Frontal cortex (tissue), 4 donors: Measurements from ENCODE around the gene SYNDIG1. TPM values are rescaled to one million over a fixed set of nuclear protein-coding genes. Genes with fewer than 3 reads are reported as not detected.

Experiments
- DNase-seq, 2 donors: peaks; one replicate each; pipeline ENCODE4 v3.0.0; 2012; ENCODE audit warnings: low spot score in 2 of 2
- FAIRE-seq: peaks from 2 replicates; lab custom pipeline; 2012; peaks lifted over from hg19 to GRCh38; lab: Jason Lieb, UNC
- total RNA-seq: library from RNA; depleted of rRNA; stranded (reverse); fragments of >200 nt; gene quantifications from one replicate; pipeline ENCODE4 v1.2.3, GENCODE V29; 2014
- donor health status: control.
- donor health status: control.
- donor health status: control.

Gene SYNDIG1
- total RNA-seq, 1 donor from 2014 or later: 26.1 TPM

DNA sequence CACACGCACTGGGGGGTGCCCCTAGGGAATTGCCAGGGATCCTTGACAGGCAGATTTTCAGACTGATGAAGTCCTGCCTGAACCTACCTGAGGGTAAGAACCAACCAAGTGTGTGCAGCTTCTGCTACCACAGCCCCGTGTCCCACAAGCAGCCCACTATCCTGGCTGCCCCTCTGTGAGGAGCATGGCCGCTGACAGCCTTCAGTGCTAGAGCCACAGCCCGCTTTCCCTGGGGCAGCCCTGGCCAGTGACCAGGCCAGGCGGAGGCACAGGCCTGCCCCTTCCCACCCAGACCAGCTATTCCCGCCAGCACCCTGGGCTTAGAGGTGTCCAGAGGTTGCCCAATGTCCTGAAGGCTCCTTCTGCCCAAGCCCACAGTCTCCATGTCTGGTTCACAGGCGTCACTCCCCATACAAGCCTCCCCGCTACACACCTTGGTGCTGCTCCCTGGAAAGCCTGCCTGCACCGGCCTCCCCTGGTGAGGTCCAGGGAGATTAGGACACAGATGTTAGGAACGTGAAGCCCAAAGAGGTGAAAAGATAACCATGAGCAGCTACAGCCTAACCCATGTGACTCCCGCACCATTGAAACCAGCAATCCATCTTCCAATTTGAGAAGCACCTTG, 207.0 kb downstream of the SYNDIG1 start:
- DNase-seq (no peak), FAIRE-seq (no peak)

DNA sequence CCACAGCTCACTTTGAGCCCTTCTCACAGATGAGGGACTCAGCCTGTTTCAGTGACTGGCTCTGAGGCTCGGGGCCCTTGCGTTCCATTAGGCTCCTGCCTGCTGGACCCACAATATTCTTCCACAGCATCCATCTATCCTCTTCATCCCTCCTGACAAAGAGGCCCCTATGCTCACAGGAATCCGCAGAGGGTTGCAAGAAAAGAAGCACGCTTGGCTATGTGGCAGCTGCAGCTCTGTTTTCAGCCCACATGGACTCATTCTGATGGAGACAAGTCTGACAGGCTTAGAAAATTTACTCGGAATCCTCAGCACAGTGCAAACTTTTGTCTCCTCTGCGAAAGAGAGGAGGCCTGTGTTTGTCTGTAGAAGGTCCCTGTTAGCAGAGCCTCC, 207.5 kb downstream of the SYNDIG1 start:
- DNase-seq (no peak), FAIRE-seq (no peak)

DNA sequence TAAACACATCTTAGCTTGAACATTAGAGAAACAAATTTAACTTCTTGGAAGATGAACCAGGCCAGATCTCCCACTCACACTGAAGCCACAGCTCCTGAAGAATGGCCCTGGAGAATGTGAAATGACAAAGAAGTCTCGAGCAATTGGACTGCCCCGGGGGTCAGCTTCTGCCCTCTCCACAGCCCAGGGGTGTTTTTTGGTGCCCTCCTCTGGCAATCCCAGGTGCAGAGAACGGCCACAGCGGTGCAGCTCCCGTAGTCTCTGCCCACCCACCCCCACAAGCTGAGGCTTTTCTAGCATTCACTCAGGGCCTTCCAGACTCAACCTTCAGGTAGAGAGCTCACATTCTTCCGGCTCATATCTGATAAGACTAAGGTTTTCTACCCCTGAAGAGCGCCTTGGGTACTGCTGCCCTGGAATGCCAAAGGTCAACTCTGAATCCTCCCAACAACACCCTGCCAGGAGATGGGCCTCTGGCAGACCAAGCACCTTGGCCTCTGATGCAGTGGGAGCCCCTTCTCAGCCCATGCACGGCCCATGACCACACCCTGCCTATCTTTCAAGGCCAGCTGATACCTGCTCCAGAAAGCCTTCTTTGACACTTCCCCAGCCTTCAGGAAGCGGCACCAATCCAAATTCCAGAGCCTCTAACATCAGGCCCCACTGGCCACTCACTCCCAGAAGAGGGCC, 208.3 kb downstream of the SYNDIG1 start:
- DNase-seq (no peak), FAIRE-seq (no peak)

DNA sequence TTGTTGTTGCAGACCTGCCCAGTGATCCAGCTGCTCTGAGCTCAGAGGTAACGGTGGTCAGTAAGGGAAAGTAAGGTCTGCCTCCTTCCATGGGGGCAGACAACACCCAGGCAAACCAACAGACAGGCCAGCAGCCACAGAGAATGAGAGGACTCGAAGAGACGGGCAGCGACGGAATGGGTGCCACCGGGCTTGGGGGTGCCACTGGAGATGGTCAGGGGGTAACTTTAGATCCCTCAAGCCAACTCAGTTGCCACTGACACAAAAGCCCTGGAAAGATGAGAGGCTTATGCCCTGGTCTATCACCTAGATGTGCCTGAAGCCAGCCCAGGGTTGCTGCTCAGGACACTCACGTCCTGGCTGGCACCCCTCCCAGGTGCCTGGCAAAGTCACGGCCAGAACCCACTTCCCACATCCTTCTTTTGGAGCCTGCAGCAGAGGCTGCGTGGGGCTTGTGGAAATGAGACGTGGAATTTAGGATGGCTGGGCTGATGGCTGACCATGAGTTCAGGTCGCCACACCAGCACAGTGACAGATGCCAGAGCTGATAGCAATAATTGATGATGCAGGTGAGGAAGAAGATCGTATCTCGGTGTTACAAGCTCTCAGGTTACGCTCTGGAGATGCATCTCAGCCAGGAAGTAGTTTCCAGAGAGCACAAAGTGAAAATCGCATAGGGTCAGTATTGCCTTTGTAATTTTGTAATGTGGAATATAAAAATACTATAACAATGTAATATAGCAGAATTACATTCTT, 209.1 kb downstream of the SYNDIG1 start:
- FAIRE-seq: no peak
- no peak for DNase-seq

DNA sequence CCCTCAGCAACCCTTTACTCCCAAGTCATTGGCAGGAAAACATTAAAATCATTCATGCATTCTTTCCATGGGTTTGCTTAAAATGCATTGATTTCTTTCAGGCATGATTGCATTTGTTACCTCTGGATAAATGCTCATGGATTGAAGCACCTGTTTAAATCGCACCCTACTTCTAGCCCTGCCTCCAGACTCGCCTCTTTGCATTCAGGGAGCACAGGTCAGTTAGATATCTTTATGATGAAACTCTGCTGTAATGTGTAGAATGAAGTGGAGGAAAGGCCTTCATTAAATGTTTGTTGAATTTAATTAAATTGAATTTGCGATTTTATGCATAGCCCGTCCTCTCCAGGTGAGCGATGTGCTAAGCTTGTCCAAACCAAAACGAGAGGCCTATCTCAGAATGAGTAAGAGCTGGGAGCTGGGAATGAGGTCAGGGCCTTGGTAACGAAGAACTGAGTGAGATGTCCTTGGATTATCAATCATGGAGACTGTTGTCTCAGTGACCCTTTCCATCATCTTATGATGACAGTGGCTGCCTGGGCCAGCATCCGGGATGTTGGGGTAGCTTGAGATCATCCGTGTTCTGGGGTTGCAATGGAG, 210.1 kb downstream of the SYNDIG1 start:
- no peak for FAIRE-seq
- DNase-seq: no peak

DNA sequence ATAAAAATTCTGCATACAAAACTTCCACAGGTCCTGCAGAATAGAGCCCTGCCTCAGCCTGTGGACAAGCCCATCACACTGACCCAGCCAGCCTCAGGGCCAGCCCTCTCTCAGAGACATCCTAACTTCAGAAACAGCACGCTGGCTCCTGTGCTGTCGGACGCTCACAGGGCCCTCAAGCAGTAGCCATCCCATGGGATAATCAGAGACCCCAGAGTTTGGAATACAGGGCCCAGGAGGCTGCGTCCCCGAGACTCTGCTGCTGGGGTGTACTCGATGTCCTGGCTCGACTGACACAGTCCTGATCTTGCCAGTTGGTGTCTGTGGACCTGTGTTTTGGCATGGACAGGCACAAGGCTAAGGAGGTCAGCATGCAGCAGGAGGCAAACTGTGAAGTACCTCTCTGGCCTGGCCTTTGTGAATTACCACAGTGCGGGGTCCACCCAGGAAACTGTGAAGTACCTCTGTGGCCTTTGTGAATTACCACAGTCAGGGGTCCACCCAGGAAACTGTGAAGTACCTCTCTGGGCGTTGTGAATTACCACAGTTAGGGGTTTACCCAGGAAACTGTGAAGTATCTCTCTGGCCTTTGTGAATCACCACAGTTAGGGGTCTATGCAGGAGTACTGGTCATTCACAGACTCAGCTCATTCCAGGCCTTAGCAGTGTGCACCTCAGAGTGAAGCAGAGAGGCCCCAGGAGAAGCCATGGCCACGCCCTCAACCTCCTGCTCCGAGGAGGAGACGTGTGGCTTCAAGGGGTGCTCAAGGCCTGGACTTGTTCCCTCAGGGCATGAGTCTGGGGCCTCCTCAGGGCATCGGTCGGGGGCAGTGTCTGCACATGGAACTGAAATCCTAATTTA, 212.4 kb downstream of the SYNDIG1 start:
- DNase-seq: no peak

DNA sequence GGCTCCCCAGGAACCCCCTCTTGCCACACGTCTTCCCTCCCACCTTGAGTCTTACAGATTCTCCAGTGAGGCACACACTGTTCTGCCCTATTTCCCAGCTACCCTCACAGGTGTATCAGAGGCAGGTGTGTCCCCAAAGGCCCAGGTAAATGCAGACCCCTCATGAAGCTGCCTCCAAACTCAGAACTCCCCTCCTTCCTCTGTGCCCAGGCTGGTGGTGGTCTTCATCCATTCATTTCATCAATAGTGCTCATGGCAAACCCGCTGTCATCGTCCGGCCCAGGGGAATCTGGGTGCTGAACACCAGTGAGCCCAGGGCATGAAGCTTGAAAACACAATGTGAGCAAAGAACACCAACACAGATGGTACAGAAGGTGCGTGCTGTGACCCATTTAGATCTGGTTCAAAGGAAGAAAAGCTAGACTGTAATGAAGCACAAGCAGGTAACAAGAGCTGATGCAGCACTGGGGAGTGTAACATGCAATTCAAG, 213.1 kb downstream of the SYNDIG1 start:
- FAIRE-seq (no peak), DNase-seq (no peak)

More for the DNA sequence above, 212.4 kb downstream of the SYNDIG1 start:
- FAIRE-seq: no peak

DNA sequence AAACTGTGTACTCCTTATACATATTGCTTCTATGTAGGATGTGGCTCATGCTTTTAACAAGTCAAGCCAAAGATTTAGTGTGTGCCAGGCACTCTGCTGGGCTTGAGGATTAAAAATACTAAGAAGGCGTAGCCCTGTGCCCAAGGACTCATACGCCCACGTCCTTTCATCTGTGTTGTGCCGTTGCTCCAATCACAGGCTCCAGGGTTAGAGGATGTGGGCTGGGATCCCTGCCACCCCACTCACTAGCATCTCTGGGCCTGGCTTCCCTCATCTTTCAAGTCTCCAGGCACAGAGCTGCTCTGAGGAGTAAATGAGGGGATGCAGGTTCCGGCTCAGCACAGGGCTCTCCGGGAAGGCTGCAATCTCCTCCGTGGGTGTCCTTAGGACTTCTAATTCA, 214.2 kb downstream of the SYNDIG1 start:
- FAIRE-seq: no peak

DNA sequence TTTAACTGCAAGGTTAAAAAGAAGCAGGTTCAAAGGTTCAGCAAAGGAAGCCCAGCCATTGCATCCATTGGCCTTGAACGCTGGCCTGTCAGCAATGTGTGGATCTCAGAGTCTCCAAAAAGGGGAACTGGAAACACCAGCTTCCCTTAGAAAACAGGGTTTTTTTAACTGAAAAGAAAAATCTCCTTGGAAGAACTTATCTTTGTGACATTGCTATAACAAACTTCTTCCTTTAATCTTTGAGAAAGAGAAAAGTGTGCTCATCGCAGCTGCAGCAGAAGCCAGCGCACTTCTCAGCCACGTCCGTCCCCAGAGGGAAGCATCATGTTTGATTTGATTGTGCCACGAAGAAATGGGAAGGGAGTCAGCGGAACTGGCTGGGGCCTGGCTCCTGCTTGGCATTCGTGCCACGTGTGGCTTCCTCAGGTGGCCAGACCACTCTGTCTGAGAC, 215.0 kb downstream of the SYNDIG1 start:
- DNase-seq (no peak), FAIRE-seq (no peak)

More for the DNA sequence above, 214.2 kb downstream of the SYNDIG1 start:
- no peak for DNase-seq

DNA sequence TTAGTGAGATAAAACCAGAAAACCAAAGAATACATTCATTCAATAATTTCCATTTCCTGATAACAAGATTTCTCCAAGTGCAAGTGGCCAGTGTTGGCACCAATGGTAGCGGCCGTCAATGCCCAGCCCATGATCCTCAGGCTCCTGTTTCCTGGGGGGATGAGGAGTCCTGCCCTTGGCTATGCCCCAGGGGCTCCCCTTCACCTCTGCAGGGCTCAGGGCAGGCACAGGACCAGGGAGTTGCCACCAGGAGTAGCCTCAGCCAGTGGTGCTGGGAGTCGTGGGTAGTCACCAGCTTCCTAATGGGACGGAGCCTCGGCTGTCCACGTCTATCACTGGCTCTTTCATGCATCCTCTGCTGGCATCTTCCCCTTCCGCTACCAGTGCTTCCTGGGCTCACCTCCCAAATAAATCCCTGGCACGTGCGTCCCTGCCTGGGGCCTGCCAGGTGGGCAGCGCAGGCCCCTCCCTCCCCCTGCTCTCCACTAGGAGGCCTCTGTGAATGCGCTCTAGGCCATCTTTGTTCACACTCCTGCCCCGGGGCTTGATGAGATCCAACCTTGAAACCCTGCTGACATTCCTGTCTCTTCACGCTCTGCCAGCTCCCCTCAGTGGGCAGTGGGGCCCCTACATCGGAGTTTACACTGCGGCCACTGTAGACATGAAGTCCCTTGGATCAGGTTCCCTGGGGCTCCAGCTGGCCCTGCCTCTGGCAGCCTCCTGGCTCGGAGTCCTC, 215.7 kb downstream of the SYNDIG1 start:
- DNase-seq (no peak), FAIRE-seq (no peak)

DNA sequence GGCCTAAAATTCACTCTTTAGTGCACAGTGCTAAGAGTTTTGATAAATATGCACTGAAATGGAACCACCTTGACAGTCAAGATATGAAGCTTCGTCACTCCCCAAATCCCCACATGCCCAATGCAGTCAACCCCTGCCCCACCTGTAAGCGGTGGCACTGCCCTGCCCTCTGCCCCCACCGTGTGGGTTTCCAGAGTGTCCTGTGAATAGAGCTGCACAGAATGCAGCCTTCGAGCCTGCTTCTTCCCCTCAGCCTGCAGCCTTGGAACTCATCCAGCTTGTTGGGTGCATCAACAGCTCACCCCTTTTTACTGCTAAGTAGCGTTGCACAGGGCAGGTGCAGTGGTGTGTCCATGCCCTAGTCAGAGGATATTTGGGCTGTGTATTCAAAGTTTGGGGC, 216.3 kb downstream of the SYNDIG1 start:
- FAIRE-seq: no peak
- no peak for DNase-seq

DNA sequence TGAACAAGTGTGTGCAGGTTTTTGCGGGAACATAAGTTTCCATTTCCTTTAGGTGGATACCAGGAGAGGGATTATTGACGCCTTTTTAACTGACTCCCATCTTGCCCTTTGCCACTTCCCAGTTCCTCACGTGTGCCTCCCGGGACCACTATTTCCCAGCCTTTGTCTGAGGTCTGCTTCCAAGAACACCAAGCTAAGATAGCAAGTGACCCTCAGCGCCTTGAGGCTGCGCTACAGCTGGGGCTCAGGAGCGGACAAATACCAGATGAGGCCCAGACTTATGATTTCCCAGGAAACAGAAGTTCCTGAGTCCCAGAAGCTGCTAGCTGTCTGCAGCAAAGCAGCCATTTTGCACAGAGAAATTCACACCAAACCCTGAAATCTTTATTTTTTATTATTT, 216.7 kb downstream of the SYNDIG1 start:
- no peak for FAIRE-seq
- DNase-seq: no peak

DNA sequence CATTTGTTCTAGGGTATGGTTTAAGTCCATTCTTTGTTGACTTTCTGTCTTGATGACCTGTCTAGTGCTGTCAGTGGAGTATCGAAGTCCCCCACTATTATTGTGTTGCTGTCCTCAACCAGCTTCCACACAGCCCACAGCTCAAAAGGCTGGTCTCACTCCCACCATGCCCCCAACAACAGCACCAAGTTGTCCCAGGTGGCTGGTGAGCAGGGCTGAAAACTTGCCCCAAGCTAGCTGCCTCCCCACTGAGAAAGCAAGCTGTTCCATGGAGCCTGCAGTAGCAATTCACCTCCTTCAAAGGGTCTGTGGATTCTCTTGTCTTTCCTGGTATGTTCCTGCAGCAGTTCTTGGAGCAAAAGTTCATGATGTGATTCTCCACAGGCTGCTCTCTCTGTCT, 221.0 kb downstream of the SYNDIG1 start:
- FAIRE-seq: no peak
- no peak for DNase-seq

DNA sequence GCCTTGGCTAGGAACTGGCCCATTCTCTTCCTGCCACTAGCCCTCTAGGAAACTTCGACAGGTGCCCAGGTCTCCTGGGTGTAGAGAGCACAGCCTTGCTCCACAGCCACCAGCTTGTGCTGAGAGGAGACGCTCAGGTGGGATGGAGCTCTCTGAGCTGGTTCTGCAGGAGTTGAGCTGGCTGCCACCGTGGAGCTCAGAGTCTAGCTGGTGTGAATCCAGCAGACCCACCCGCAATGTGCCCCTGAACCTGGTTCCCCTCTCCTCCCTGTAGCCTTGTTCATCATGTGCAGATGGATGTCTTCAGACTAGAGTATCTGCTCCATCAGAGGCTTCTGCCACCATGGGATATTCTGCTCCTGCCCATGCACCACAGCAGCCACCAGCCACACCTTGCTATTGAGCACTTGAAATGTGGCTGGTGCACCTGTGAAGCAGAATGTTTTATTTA, 222.5 kb downstream of the SYNDIG1 start:
- no peak for FAIRE-seq
- DNase-seq: no peak

DNA sequence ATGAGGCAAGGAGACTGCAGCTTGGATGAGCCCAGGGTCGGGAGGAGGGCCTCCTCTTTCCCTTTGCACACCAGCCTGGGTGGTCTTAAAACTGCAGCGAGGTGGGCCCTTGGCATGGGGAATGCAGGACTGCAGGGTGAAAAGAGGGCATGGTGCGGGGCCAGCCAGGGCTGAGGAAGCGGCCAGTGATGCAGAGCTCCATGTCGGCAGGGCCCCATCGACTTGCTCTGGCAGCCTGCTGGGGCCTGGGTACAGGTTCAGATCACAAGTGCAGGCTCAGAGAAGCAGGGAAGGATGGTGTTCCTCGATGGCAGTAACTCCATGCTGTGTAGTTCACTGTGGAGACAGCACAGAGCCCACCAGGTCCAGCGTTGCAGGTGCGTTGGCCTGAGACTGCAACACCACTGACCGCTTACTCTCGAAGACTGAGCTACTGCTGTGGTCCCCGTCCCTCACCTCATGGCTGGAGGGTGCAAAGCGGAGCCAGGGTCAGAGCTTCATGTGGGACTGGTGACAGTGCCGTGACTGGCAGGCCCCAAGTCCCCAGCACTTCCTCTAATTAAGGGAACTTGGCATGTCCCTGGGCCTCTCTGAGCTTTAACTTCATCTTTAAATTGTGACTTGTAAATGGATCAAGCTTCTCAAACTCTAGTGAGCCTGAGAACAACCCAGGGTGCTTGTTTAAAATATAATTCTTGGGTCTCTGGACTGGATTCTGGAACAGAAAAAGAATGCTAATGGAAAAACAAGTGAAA, 223.2 kb downstream of the SYNDIG1 start:
- DNase-seq (no peak), FAIRE-seq (no peak)

DNA sequence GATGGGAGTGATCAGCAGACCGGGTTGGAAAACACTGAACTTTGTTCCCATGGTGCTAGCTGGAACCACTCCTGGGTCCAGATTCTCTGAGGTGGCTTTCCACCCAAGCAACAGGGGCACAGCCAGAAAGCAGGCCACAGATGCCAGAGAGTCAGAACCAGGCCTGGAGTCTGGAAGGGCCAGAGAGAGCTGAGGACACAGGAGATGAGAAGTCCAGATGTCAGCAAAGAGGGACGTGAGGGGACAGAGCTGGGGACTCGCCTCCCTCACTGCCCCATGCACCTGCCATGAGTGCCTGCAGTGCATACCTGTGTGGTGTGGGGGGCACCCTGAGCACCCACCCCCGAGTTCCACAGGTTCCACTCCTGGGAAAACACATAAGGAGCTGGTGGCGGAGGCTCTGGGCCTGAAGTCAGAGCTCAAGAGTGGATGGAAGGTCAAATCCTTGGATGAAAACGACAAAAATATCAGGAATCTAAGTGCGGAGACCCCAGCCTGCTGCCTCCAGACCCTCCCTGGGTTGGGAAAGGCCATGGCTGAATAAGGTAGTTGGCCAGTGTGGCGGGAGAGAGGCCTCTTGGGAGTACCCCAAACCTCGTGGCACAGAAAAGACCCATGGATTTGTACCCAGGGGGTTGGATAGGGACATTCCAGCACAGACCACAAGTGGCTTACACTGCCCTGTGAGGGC, 224.2 kb downstream of the SYNDIG1 start:
- FAIRE-seq (no peak), DNase-seq (no peak)

DNA sequence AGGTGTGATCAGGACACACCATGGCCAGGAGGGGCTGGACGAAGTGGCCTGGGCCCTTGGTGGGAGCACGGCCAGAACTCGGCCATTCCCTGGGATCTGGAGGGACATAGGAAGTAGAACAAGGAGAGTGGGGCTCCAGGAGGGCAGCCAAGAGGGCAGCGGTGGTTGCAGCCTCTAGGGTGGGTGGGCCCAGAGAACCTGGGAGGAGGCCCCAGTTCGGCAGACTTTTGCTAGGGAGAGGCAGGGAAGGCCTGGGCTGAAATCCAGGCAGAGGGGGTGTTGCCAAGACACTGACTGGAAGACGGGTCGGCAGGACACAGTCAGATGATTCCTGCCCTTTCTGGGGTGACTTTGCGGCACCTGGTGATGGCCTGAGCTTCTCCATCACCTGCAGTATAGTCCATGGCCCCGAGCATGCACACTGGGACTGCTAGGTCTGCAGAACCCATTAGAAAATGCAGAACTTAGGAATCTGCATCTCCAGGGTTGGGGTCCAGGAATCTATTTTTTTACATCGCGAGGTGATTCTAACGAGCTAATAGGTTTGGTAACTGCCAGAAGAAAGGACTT, 224.8 kb downstream of the SYNDIG1 start:
- FAIRE-seq: no peak
- no peak for DNase-seq
